GM19463 (cell line): ENCODE results near the gene NISCH.

ENCODE experiments used
- ATAC-seq: cut with Tn5 transposase; IDR thresholded peaks from one replicate; pipeline ENCODE4 v1.9.1; 2021; ENCODE audit warnings: mild to moderate bottlenecking, moderate library complexity; ENCODE audit not compliant: unreplicated experiment

NISCH gene

GRCh38 chr3:52435246-52436101, 19.9 kb upstream of the NISCH start:
- no peak for ATAC-seq

GRCh38 chr3:52436500-52437149, 18.8 kb upstream of the NISCH start:
- no peak for ATAC-seq

GRCh38 chr3:52437326-52438103, 17.9 kb upstream of the NISCH start:
- ATAC-seq, result no peak

GRCh38 chr3:52438104-52438376, 17.4 kb upstream of the NISCH start:
- ATAC-seq, result no peak

- ATAC-seq, result no peak
These were observed 16.6 kb upstream of the NISCH start for GRCh38 chr3:52438579-52439425.

GRCh38 chr3:52439426-52440248, 15.8 kb upstream of the NISCH start:
- ATAC-seq, result no peak

GRCh38 chr3:52440249-52440551, 15.2 kb upstream of the NISCH start:
- ATAC-seq, result no peak

- ATAC-seq, result no peak
These were observed 14.7 kb upstream of the NISCH start for GRCh38 chr3:52440671-52441070.

GRCh38 chr3:52441091-52441771, 14.2 kb upstream of the NISCH start:
- no peak for ATAC-seq

GRCh38 chr3:52441772-52442332, 13.6 kb upstream of the NISCH start:
- ATAC-seq, result no peak

- ATAC-seq, result no peak
These were observed 12.8 kb upstream of the NISCH start for GRCh38 chr3:52442409-52443267.

GRCh38 chr3:52443268-52443610, 12.2 kb upstream of the NISCH start:
- no peak for ATAC-seq

- ATAC-seq, result no peak
These were observed 11.4 kb upstream of the NISCH start for GRCh38 chr3:52443791-52444687.

- peak; percentile 97 for ATAC-seq
These were observed 10.3 kb upstream of the NISCH start, which contains the start of gene SEMA3G for GRCh38 chr3:52444860-52445793. TSS of gene SEMA3G (minus strand) at chr3:52445103. CDS start at chr3:52445027, 76 bp downstream.

- ATAC-seq, result no peak
These were observed 9.4 kb upstream of the NISCH start for GRCh38 chr3:52446042-52446441.
